ENCODE measurements around the gene SPACA5.
"Not testable (repeated sequence)": the region's sequence is repeated elsewhere in the genome, so short reads cannot be mapped to it uniquely, and the experiment has no call there.

Gene SPACA5

DNA sequence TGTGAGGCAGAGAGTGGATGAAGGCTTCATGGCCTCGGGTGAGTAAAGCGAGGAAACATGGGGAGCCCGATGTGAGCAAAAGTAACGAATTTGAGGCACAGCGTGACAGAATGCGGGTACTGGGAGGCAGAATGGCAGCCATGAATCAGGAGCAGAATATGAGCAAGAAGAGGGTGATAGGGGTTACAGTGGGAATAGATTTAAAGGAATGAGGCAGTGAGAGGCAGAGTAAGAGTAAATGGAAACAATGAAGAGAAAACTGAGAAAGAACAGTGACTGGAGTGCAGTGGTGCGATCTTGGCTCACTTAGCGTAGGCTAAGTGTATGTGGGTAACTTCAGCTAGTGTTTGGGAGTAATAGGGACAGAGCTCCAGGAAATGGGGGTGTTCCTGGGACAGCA lies at the start of gene SPACA5:
Gene SPACA5 (plus strand): TSS at position 301 of the 400 bp plus-strand sequence. CDS start 815 bp downstream, outside the sequence.
- in situ Hi-C loops (cut with MboI; ENCODE audit: low pct_unique_long_range_greater_than_20kb, low sequenced_read_pairs); DNase-seq: not testable (repeated sequence)

DNA sequence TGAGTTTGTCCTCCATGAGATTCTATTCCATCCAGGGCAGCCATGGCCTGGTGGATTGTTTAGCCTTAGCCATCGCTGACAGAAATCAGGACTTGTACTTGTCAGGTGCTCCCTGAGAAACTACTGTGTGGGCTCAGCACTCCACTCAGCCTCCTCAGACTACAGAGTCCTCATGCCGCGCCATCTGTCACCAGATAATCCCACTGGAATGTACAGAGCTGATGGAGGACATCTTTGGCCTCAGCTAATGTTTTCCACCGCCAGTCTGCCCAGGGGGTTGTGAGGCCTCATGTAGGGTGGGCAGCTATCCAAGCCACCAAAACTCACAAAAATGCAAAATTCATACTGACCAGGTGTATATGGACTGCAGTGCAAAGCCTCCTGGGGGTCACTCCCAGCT lies 48.6 kb upstream of the SPACA5 start:
- DNase-seq; in situ Hi-C loops (cut with MboI; ENCODE audit: low pct_unique_long_range_greater_than_20kb, low sequenced_read_pairs): not testable (repeated sequence)

- in situ Hi-C loops (cut with MboI; ENCODE audit: low pct_unique_long_range_greater_than_20kb, low sequenced_read_pairs) = no loop called here
- DNase-seq = peak; percentile 56
These were observed 47.9 kb upstream of the SPACA5 start for GRCh38 chrX:47958761-47959342.

GRCh38 chrX:47960406-47960805 lies 46.4 kb upstream of the SPACA5 start:
- in situ Hi-C loops (cut with MboI; ENCODE audit: low pct_unique_long_range_greater_than_20kb, low sequenced_read_pairs) = no loop called here

DNA sequence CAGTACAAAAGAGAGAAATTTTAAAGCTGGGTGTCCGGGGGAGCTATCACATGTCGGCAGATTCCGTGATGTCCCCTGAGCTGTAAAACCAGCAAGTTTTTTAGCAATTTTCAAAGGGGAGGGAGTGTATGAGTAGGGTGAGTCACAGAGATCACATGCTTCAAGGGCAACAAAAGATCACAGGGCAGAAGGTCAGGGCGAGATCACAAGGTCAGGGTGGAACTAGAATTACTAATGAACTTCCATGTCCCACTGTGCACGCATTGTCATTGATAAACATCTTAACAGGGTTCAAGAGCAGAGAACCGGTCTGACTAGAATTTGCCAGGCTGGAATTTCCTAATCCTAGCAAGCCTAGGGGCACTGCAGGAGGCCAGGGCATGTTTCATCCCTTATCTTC lies 45.0 kb upstream of the SPACA5 start:
- in situ Hi-C loops (cut with MboI; ENCODE audit: low pct_unique_long_range_greater_than_20kb, low sequenced_read_pairs); DNase-seq: not testable (repeated sequence)

More at GRCh38 chrX:47960406-47960805, 46.4 kb upstream of the SPACA5 start:
- peak; percentile 49 for DNase-seq

DNA sequence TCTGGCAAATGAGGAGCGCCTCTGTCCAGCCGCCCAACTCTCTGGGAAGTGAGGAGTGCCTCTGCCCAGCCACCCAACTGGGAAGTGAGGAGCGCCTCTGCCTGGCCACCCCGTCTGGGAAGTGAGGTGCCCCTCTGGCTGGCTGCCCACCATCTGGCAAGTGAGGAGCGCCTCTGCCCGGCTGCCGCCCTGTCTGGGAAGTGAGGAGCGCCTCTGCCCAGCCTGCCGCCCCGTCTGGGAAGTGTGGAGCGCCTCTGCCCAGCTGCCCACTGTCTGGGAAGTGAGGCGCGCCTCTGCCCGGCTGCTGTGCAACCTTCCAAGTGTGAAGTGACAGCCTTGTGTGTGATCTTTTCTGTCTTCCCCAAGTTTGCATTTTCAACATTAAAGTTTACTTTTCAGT lies 41.3 kb upstream of the SPACA5 start:
- in situ Hi-C loops (cut with MboI; ENCODE audit: low pct_unique_long_range_greater_than_20kb, low sequenced_read_pairs); DNase-seq: not testable (repeated sequence)

- DNase-seq = no peak
- in situ Hi-C loops (cut with MboI; ENCODE audit: low pct_unique_long_range_greater_than_20kb, low sequenced_read_pairs) = no loop called here
These were observed 33.6 kb upstream of the SPACA5 start for GRCh38 chrX:47973235-47973634.

- no peak for DNase-seq
- in situ Hi-C loops (cut with MboI; ENCODE audit: low pct_unique_long_range_greater_than_20kb, low sequenced_read_pairs) = no loop called here
These were observed 30.3 kb upstream of the SPACA5 start for GRCh38 chrX:47976254-47977151.

GRCh38 chrX:47991263-47992094 lies 15.3 kb upstream of the SPACA5 start:
- peak; percentile 34 for DNase-seq
- in situ Hi-C loops (cut with MboI; ENCODE audit: low pct_unique_long_range_greater_than_20kb, low sequenced_read_pairs) = no loop called here

DNA sequence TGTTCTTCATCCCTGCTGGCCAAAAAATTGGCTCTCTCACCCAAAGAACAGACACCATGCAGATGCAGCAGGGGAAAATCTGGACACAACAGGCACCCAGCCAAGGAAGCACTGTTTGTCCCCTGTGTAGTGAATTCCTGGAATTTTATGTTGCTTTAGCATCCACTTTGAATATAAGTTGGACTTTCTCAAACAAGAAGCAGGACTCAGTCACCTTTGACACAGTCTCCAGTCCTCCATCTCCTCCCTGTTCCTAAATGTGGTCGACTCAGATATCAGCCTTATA lies 14.8 kb upstream of the SPACA5 start:
- in situ Hi-C loops (cut with MboI; ENCODE audit: low pct_unique_long_range_greater_than_20kb, low sequenced_read_pairs) = no loop called here
- no peak for DNase-seq

- in situ Hi-C loops (cut with MboI; ENCODE audit: low pct_unique_long_range_greater_than_20kb, low sequenced_read_pairs) = no loop called here
- no peak for DNase-seq
These were observed 14.1 kb upstream of the SPACA5 start for GRCh38 chrX:47992669-47993068.

DNA sequence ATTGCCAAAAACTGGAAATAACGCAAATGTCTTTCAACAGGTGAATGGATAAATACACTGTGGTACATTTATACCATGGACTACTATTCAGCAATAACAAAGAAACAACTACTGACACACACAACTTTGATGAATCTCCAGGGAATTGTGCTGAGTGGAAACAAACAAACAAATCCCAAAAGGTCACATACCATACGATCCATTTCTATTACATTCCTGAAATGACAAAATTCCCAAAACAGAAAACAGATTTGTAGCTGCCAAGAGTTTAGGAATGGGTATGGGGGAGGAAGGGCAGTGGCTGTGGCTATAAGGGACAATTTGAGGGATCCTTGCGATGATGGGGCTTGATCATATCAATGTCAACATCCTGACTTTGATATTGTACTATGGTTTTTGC lies 5.5 kb upstream of the SPACA5 start:
- in situ Hi-C loops (cut with MboI; ENCODE audit: low pct_unique_long_range_greater_than_20kb, low sequenced_read_pairs) = no loop called here
- DNase-seq = no peak

- in situ Hi-C loops (cut with MboI; ENCODE audit: low pct_unique_long_range_greater_than_20kb, low sequenced_read_pairs) = no loop called here
- DNase-seq = no peak
These were observed 4.5 kb upstream of the SPACA5 start for GRCh38 chrX:48002319-48002718.

DNA sequence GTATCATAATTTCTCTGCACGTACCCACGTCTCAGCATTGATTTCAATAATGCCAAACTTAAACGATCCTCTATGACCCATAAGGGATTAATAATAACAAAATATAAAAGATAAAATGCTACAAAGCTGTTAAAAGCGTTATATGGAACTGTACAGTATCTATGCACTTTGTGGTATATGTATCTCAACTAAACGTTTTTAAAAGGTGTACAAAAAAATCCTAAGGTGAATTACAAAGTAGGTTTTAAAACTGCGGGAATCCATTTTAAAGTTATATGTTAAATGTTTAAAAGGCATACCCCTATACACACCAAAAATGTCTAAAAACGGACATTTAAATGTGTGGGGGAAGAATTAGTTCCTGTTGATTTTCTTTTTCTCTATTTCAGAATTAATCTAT lies 3.9 kb upstream of the SPACA5 start:
- no peak for DNase-seq
- in situ Hi-C loops (cut with MboI; ENCODE audit: low pct_unique_long_range_greater_than_20kb, low sequenced_read_pairs) = no loop called here

DNA sequence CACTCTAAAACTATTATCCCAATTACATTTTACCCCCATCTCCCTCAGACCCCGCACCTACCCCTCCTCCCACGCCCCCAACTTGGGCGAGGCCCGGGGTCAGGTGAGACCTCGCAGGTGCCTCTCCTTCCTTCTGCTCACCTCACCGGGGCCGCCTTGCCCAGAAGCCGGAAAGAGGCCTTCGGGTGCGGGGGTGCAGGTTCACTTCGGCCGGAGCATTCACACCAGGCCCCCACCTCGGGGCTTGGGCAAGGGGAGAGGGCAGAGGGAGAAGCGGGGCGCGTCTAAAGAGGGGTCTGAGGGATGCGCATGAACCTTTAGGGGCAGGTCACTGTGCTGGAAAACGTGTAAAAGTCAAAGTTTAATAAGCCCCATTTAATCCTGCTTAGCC lies 3.4 kb upstream of the SPACA5 start:
- in situ Hi-C loops (cut with MboI; ENCODE audit: low pct_unique_long_range_greater_than_20kb, low sequenced_read_pairs) = no loop called here

GRCh38 chrX:48003758-48004457 lies 2.9 kb upstream of the SPACA5 start, which contains the start of gene ZNF182:
Gene ZNF182 (minus strand): TSS chrX:48003989. CDS start chrX:48002609, 1,380 bp downstream.
- in situ Hi-C loops (cut with MboI; ENCODE audit: low pct_unique_long_range_greater_than_20kb, low sequenced_read_pairs) = no loop called here
- peak; percentile 98 for DNase-seq

More for the DNA sequence above, 3.4 kb upstream of the SPACA5 start:
- DNase-seq = no peak

GRCh38 chrX:48009445-48009960 lies 2.7 kb downstream of the SPACA5 start:
- in situ Hi-C loops (cut with MboI; ENCODE audit: low pct_unique_long_range_greater_than_20kb, low sequenced_read_pairs) = not testable (repeated sequence)

DNA sequence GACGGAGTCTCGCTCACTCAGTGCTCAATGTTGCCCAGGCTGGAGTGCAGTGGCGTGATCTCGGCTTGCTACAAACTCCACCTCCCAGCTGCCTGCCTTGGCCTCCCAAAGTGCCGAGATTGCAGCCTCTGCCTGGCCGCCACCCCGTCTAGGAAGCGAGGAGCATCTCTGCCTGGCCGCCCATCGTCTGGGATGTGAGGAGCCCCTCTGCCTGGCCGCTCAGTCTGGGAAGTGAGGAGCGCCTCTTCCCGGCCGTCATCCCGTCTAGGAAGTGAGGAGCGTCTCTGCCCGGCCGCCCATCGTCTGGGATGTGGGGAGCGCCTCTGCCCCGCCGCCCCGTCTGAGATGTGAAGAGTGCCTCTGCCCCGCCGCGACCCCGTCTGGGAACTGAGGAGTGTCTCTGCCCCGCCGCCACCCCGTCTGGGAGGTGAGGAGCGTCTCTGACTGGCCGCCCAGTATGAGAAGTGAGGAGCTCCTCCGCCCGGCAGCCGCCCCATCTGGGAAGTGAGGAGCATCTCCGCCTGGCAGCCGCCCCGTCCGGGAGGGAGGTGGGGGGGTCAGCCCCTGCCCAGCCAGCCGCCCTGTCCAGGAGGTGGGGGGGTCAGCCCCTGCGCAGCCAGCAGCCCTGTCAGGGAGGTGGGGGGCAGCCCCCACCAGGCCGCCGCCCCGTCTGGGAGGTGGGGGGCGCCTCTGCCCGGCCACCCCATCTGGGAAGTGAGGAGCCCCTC lies 10.0 kb downstream of the SPACA5 start:
- in situ Hi-C loops (cut with MboI; ENCODE audit: low pct_unique_long_range_greater_than_20kb, low sequenced_read_pairs); DNase-seq: not testable (repeated sequence)

More at GRCh38 chrX:48009445-48009960, 2.7 kb downstream of the SPACA5 start:
- DNase-seq = not testable (repeated sequence)

Measured in KBM-7 (cell line).